Erythroblast (primary cell): ENCODE data around the gene SLC35F1.

Source experiments
- GATA1 ChIP-seq: IDR thresholded peaks from 2 replicates; pipeline ENCODE4 v1.6.1; 2011; ENCODE audit warnings: low read depth, mild to moderate bottlenecking, control low read depth, low read length, moderate library complexity
- POLR2A ChIP-seq: IDR thresholded peaks from 2 replicates; pipeline ENCODE4 v1.6.1; 2011; ENCODE audit warnings: mild to moderate bottlenecking, low read length

DNA sequence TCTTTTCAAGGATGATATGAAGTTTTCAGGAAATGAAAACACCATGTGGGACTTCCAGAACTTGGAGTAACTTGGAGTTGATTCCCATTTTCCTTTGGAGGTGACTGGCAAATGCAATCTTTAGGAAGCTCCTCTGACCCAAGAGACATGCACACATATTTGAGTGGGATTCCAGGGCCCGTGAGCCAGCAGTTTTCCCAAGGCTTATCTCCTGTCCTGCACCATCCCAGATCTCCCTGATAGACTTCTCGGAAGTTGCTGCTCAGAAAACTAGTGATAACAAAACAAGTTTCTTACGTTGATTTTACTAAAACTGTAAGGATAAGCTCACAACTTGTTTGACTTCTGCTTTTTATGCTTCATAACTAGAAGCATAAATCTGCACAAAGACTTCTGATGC lies 25.6 kb downstream of the SLC35F1 start:
- TF ChIP-seq POLR2A (no peak), GATA1 (no peak)
